Mononuclear cell (primary cell): ENCODE results near the gene EEF1AKMT1. TPM values are rescaled to one million over a fixed set of nuclear protein-coding genes. Genes with fewer than 3 reads are reported as not detected.

ENCODE experiments used
- H3K27me3 ChIP-seq: 2 replicates; pipeline ENCODE4 v1.6.0; 2011; ENCODE audit warnings: low read length, control low read depth; ENCODE audit not compliant: insufficient read depth
- H3K4me1 ChIP-seq: 2 replicates; pipeline ENCODE4 v1.5.1; 2011; ENCODE audit warnings: mild to moderate bottlenecking, low read length, control low read depth; ENCODE audit not compliant: insufficient read depth
- H3K4me3 ChIP-seq: 2 replicates; pipeline ENCODE4 v1.5.1; 2011; ENCODE audit warnings: mild to moderate bottlenecking, low read length, moderate library complexity
- H3K9me3 ChIP-seq: 2 replicates; pipeline ENCODE4 v1.5.1; 2011; ENCODE audit warnings: low read depth, mild to moderate bottlenecking, control low read depth, low read length
- total RNA-seq: library from RNA; depleted of rRNA; stranded (reverse); fragments of >200 nt; gene quantifications from one replicate; pipeline ENCODE4 v1.2.3, GENCODE V29; 2012

Gene EEF1AKMT1
- total RNA-seq, 1 donor = 0.63 TPM

- no peaks in the 10 kb centered on the region for H3K9me3 ChIP-seq
Measured at GRCh38 chr13:20789665-20790064, 15.9 kb upstream of the EEF1AKMT1 start.

DNA sequence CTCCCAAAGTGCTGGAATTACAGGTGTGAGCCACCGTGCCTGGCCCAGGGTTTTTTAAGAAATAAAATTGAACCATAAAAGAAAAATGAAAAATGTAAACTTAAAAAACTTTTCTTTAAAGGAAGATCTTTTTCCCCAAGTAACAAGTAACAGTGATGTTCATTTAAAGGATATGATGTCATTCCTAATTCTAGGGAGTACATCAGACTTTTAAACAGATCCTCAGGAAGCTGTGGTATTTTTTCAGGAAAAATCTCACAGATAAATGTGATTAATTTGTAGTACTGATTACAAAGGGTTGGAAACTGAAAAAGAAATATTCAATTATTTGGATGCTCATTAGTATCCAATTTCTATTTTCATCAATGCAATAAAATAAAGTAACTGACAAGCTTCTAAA, 14.6 kb upstream of the EEF1AKMT1 start:
- H3K9me3 ChIP-seq = no peaks in the 10 kb centered on the region
- no peaks in the 10 kb centered on the region for H3K27me3 ChIP-seq
- no peak overlapping the region for H3K4me3 ChIP-seq
- no peaks in the 10 kb centered on the region for H3K4me1 ChIP-seq

More at GRCh38 chr13:20789665-20790064, 15.9 kb upstream of the EEF1AKMT1 start:
- no peak overlapping the region for H3K4me3 ChIP-seq
- no peaks in the 10 kb centered on the region for H3K4me1 ChIP-seq
- no peaks in the 10 kb centered on the region for H3K27me3 ChIP-seq

- no peaks in the 10 kb centered on the region for H3K9me3 ChIP-seq
- H3K4me1 ChIP-seq = no peaks in the 10 kb centered on the region
- no peaks in the 10 kb centered on the region for H3K27me3 ChIP-seq
- no peak overlapping the region for H3K4me3 ChIP-seq
Measured at GRCh38 chr13:20787180-20787579, 13.4 kb upstream of the EEF1AKMT1 start.

DNA sequence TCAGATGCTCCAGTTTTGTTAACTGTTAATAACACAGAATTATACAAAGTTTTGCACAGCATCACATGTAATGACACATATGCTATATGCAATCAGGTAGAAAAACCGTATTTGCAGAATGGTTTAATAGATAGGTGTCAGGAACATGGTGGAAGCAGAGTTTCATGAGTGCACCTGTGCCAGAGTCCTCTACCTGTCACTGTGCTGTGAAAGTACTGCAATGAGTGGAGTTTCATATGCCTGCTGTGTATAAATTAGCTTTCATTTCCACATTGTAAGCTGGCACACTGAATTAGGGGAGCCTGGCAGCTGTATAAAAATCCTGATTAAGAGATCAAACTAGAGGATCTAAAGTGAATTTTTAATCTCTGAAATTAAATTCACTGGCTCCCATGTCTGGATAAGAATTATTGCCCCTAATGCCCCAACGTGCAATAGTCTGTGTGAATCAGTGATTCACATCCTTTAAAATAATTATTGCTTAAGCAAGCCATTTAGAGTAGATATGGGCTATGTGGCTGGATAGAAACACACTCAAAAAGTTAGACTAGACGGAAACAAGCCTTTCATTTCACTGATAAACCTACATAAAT, 8.5 kb upstream of the EEF1AKMT1 start:
- Histone ChIP-seq H3K4me1 (no peaks in the 10 kb centered on the region), H3K9me3 (no peaks in the 10 kb centered on the region), H3K4me3 (no peak overlapping the region), H3K27me3 (no peaks in the 10 kb centered on the region)

GRCh38 chr13:20780317-20780716, 6.6 kb upstream of the EEF1AKMT1 start:
- Histone ChIP-seq H3K9me3 (no peaks in the 10 kb centered on the region), H3K4me1 (no peaks in the 10 kb centered on the region), H3K27me3 (no peaks in the 10 kb centered on the region), H3K4me3 (no peak overlapping the region)

DNA sequence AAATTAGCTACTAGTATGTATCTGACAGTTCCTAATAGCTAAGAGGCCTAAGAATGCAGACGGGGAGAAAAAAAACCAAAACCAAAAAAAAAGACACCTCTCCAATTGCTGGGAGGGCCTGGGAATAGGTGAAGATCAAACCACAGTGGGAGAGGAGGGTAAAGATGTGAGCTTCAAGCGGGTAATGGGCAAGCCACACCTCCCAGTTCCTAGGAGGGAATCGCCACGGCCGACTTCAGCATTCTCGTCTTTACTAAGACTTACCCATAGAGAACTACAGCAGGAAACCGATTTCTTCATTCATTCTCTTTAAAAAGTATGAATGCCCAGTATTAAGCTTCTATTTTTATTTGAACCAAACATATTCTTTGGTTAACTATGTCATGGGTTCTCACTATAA, 5.6 kb upstream of the EEF1AKMT1 start:
- Histone ChIP-seq H3K27me3 (no peaks in the 10 kb centered on the region), H3K4me3 (no peak overlapping the region), H3K4me1 (no peaks in the 10 kb centered on the region), H3K9me3 (no peaks in the 10 kb centered on the region)

DNA sequence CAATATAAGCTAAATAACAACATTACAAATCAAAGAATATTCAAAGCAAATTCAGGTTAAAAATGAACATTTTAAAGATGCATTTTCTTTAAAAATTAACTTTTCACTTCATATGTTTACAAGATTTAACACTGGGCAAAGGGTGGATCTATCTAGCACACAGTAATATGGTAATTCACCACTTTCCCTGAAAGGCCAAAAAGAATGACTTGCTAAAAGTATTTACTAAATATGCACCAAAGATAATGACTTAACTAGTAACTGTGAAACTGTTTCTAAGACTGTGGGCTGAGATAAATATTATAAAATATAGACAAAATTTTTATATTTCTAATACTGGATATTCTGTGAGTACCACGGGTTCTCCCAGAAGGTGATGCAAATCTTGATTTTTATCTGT, 4.5 kb upstream of the EEF1AKMT1 start:
- H3K9me3 ChIP-seq = no peaks in the 10 kb centered on the region
- H3K4me3 ChIP-seq = no peak overlapping the region
- H3K4me1 ChIP-seq = peaks cover 5% of the 10 kb centered on the region
- H3K27me3 ChIP-seq = no peaks in the 10 kb centered on the region

DNA sequence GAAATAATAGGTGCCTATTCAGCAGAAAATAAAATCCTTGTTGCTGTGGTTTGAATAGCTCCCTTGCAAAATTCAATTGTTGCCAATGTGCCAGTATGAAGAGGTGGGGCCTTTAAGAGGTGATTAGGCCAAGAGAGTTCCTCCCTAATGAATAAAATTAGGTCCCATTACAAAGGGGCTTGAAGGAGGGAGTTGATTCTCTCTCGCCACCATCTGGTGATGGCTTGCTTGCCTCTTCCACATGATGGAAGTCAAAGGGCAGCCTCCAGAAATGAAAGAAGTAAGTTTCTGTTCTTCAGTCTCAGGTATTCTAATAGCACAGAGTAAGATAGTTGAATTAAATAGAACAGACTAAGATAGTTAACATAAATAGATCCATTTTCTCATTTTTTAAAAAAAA, 3.0 kb upstream of the EEF1AKMT1 start:
- H3K4me3 ChIP-seq = no peak overlapping the region
- H3K9me3 ChIP-seq = no peaks in the 10 kb centered on the region
- peaks cover 15% of the 10 kb centered on the region for H3K4me1 ChIP-seq
- no peaks in the 10 kb centered on the region for H3K27me3 ChIP-seq

GRCh38 chr13:20775961-20776360, 2.2 kb upstream of the EEF1AKMT1 start:
- Histone ChIP-seq H3K27me3 (no peaks in the 10 kb centered on the region), H3K9me3 (no peaks in the 10 kb centered on the region), H3K4me1 (peaks cover 15% of the 10 kb centered on the region), H3K4me3 (no peak overlapping the region)

DNA sequence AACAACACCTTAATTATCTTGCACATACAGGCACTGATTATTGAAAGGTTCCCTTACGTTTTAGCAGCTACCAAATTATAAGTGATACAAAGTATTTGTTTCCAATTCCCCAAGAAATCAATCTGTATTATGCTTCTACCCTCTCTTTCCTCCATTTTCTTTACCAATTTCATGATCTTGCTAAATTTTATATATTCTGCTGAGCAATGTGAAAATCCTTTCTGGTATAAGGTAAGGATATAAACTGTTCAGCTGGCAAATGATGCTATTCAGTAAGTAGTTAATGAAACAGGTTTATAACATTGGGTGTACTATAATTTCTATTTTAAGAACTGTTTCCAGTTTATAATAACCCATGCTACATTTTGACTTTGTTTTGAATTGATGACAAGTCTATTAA, 985 bp upstream of the EEF1AKMT1 start:
- no peak overlapping the region for H3K4me3 ChIP-seq
- H3K27me3 ChIP-seq = no peaks in the 10 kb centered on the region
- H3K4me1 ChIP-seq = peaks cover 15% of the 10 kb centered on the region

DNA sequence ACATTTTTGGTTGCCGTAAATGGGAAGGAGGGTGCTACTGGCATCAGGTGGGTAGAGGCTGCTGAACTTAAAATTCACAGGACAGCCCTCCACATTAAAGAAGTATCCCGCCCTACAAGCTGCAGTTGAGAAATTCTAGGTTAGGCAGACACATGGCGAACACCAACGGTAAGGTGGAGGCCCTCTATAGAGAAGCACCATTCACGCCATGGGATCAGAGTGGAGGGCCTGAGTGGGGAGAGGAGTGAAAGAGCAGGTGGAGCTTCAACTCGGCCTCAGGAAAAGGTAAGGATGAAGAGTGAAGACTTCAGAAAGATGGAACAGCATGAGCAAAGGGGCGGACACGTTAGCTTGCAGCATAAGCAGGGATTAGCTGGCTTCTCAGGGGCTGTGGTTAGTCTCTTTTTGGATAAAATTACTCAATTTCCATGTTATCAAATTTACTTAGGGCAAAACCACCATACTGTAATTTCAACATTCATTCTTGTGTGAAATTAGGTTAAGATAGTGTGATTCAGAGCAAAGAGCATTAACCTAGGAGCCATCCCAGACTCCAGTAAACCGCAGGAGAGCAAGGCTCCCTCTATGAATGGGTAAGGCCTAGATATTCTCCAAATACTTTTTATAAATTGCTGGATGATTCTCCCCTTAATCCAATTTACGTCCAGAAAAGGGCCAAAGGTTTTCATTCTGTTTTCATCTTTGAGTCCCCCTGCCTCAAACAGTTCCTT, 1.2 kb downstream of the EEF1AKMT1 start:
- H3K4me3 ChIP-seq = peak overlapping the region; percentile 71
- no peaks in the 10 kb centered on the region for H3K27me3 ChIP-seq
- H3K4me1 ChIP-seq = peaks cover 15% of the 10 kb centered on the region
- peaks cover 19% of the 10 kb centered on the region for H3K9me3 ChIP-seq

More for the DNA sequence above, 985 bp upstream of the EEF1AKMT1 start:
- H3K9me3 ChIP-seq = peaks cover 5% of the 10 kb centered on the region

DNA sequence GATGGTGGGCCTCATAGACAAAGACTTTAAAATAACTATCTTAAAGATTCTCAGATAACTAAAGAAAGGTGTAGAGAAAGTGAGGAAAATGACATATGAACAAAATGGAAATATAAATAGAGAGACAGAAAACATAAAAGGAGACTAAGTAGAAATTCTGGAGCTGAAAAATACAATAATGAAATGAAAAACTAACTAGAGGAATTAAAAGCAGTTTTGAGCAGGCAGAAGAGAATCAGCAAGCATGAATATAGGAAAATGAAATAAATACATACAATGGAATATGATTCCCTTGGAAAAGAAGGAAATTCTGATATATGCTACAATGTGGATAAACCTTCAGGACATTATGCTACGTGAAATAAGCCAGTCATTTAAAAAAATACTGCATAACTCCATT, 3.9 kb downstream of the EEF1AKMT1 start:
- peaks cover 15% of the 10 kb centered on the region for H3K4me1 ChIP-seq
- no peak overlapping the region for H3K4me3 ChIP-seq
- H3K27me3 ChIP-seq = no peaks in the 10 kb centered on the region
- H3K9me3 ChIP-seq = peaks cover 22% of the 10 kb centered on the region

DNA sequence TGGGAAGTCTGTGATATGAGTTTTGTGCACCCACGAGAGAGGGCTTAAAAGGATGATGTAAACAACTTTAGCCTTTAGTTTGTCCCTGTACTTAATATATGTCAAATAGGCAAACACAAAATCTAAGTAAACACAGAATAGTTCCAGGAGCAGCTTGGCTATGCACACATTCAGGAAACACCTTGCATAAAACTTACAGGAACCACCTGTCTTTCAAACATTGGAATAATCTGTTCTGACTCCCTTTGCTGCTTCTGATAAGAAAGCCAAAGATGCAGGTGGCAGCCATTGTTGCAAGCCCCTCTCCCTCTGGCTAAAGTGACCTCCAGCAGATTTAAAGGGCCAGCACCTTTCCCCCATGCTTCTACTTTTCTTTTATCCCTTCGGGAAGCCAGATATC, 4.7 kb downstream of the EEF1AKMT1 start:
- H3K27me3 ChIP-seq = no peaks in the 10 kb centered on the region
- no peak overlapping the region for H3K4me3 ChIP-seq
- H3K9me3 ChIP-seq = peaks cover 22% of the 10 kb centered on the region
- peaks cover 12% of the 10 kb centered on the region for H3K4me1 ChIP-seq

DNA sequence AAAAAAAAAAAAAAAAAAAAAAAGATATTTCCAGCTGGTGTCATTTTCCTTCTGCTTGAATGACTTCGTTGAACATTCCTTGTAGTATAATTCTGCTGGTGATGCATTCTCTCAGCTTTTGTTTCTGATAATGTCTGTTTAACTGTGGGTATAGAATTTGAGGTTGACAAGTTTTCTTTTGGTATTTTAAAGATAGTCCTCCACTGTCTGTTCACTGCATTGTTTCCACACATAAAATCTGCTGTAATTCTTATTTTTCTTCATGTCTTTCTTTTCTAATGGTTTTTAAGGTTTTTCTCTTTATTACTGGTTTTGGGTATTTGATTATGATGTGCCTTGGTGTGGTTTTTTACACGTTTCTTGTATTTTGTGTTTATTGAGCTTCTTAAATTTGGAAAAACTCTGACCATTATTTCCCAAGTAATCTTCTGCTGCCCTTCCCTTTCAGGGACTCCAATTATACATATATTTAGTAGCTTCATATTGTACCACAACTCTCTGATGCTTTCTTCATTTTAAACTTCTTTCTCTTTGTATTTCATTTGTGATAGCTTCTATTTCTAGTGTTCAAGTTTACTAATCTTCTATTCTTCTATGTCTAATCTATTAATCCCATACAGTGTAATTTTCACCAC, 6.3 kb downstream of the EEF1AKMT1 start:
- H3K4me1 ChIP-seq = peaks cover 3% of the 10 kb centered on the region
- peaks cover 22% of the 10 kb centered on the region for H3K9me3 ChIP-seq
- H3K27me3 ChIP-seq = no peaks in the 10 kb centered on the region
- no peak overlapping the region for H3K4me3 ChIP-seq

DNA sequence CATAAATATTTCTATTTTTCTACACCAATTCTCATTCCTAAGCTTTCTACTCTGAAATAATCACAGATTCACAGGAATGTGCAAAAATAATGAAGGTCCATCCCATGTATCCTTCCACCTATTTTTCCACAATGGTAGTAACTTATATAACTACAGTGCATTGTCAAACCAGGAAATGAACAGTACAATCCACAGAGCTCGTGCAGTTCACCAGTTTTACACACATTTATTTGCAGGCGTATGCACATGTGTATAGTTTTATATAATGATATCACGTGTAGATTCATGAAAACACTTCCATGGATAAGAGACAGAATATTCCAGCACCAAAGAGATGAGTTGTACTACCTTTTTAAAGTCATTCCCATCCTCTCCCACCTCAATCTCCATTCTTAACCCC, 12.9 kb downstream of the EEF1AKMT1 start:
- Histone ChIP-seq H3K9me3 (no peaks in the 10 kb centered on the region), H3K4me3 (no peak overlapping the region), H3K4me1 (no peaks in the 10 kb centered on the region), H3K27me3 (no peaks in the 10 kb centered on the region)
